ENCODE results near the gene TSPO2.

- TF ChIP-seq CTCF (conservative IDR thresholded peaks at IDR 0.05; ENCODE audit: low read depth, low read length) (no peak), EZH2 (IDR thresholded peaks at IDR 0.05; ENCODE audit: low read length, unreplicated experiment) (no peak)
Measured at GRCh38 chr6:41040101-41040939, 1.9 kb upstream of the TSPO2 start.

Data from PC-3 (cell line).